ENCODE measurements around the gene CDH11. TPM values are rescaled to one million over a fixed set of nuclear protein-coding genes. Genes with fewer than 3 reads are reported as not detected.

The CDH11 gene
- total and polyA plus RNA-seq, 9 of the 15 experiments (the other 6 are each of a cell fraction or from before 2014, with no cell fraction given) = 0.18 TPM; not detected in 8

- no peak for TF ChIP-seq NCOR1 (IDR thresholded peaks at IDR 0.05)
- no peak for TF ChIP-seq CHD4 (IDR thresholded peaks at IDR 0.05; ENCODE audit: insufficient read depth, insufficient replicate concordance, low read depth, low read length, poor library complexity, severe bottlenecking)
- no peak for TF ChIP-seq KLF1 (tag; IDR thresholded peaks at IDR 0.05)
- no peak for TF ChIP-seq IRF2 (CRISPR knock-in tag; IDR thresholded peaks at IDR 0.05)
- no peak for TF ChIP-seq ELK1 (CRISPR knock-in tag; IDR thresholded peaks at IDR 0.05)
- no peak for TF ChIP-seq ZNF717 (CRISPR knock-in tag; IDR thresholded peaks at IDR 0.05)
- no peak for TF ChIP-seq CEBPZ (IDR thresholded peaks at IDR 0.05; ENCODE audit: borderline replicate concordance, low read depth, low read length)
- TF ChIP-seq PRMT5 (CRISPR knock-in tag; IDR thresholded peaks at IDR 0.05) = no peak
Observed at GRCh38 chr16:64925166-64925565, 196.7 kb downstream of the CDH11 start (continued).

Measured in K562 (cell line).